ENCODE data around the gene ZBTB43. TPM values are rescaled to one million over a fixed set of nuclear protein-coding genes. Genes with fewer than 3 reads are reported as not detected.
A peak's percentile ranks its signal among the peaks of the same experiment; 100 is the strongest.
"Not testable (repeated sequence)": the region's sequence is repeated elsewhere in the genome, so short reads cannot be mapped to it uniquely, and the experiment has no call there.

ZBTB43 gene
- total RNA-seq, 2 donors from 2014 or later = 17.4 to 24.2 TPM

GRCh38 chr9:126822873-126823272 lies 18.0 kb downstream of the ZBTB43 start:
- Histone ChIP-seq H3K9ac (ENCODE audit: extremely low read depth, low read length, poor library complexity, severe bottlenecking) (no peak overlapping the region), H3K27ac (ENCODE audit: low read depth, low read length) (no peak overlapping the region), H3K36me3 (ENCODE audit: control insufficient read depth, insufficient read depth, low read length) (peaks cover 56% of the 10 kb centered on the region), H3K4me3 (ENCODE audit: low read length) (no peak overlapping the region), H3K9me3 (ENCODE audit: control insufficient read depth, low read length) (peaks cover 28% of the 10 kb centered on the region), H3K4me1 (ENCODE audit: control insufficient read depth, insufficient read depth, low read length) (no peaks in the 10 kb centered on the region), H3K27me3 (ENCODE audit: control insufficient read depth, insufficient read depth, low read length, poor library complexity, severe bottlenecking) (no peaks in the 10 kb centered on the region)
- Mint-ChIP-seq H3K4me3 (no peak overlapping the region), H3K27me3 (ENCODE audit: insufficient read depth) (no peaks in the 10 kb centered on the region), H3K27ac (no peak overlapping the region), H3K36me3 (ENCODE audit: low read depth) (peaks cover 74% of the 10 kb centered on the region), H3K4me1 (peaks cover 7% of the 10 kb centered on the region), H3K9me3 (peaks cover 25% of the 10 kb centered on the region)
- TF ChIP-seq CTCF (conservative IDR thresholded peaks at IDR 0.05) = no peak
- DNase-seq = no peak
- 91% methylated on average over 1 of the region's 1 CpG; no CpG with 5 or more reads in 1 of the 2 experiments for WGBS, 2 experiments (ENCODE audit: insufficient coverage in 1 of 2, insufficient read length in 1 of 2)

- not testable (repeated sequence) for H3K9ac ChIP-seq (ENCODE audit: extremely low read depth, low read length, poor library complexity, severe bottlenecking); H3K4me1 ChIP-seq (ENCODE audit: control insufficient read depth, insufficient read depth, low read length); H3K27ac ChIP-seq (ENCODE audit: low read depth, low read length); H3K4me1 Mint-ChIP-seq; H3K27me3 ChIP-seq (ENCODE audit: control insufficient read depth, insufficient read depth, low read length, poor library complexity, severe bottlenecking); H3K4me3 Mint-ChIP-seq; H3K4me3 ChIP-seq (ENCODE audit: low read length); H3K27me3 Mint-ChIP-seq (ENCODE audit: insufficient read depth); DNase-seq
- WGBS, 2 experiments (ENCODE audit: insufficient coverage in 1 of 2, insufficient read length in 1 of 2) = 86 to 95% methylated on average over 6 to 7 of the region's 7 CpGs
- Mint-ChIP-seq H3K27ac (peak overlapping the region; percentile 48), H3K9me3 (peaks cover 14% of the 10 kb centered on the region), H3K36me3 (ENCODE audit: low read depth) (peaks cover 66% of the 10 kb centered on the region)
- peaks cover 46% of the 10 kb centered on the region for H3K36me3 ChIP-seq (ENCODE audit: control insufficient read depth, insufficient read depth, low read length)
- peaks cover 16% of the 10 kb centered on the region for H3K9me3 ChIP-seq (ENCODE audit: control insufficient read depth, low read length)
Observed at GRCh38 chr9:126824052-126824451, 19.2 kb downstream of the ZBTB43 start.

GRCh38 chr9:126827227-126827626 lies 22.4 kb downstream of the ZBTB43 start:
- H3K27me3 ChIP-seq (ENCODE audit: control insufficient read depth, insufficient read depth, low read length, poor library complexity, severe bottlenecking) = no peaks in the 10 kb centered on the region
- H3K27ac ChIP-seq (ENCODE audit: low read depth, low read length) = no peak overlapping the region
- H3K9me3 Mint-ChIP-seq = no peaks in the 10 kb centered on the region

More at GRCh38 chr9:126827227-126827626, 22.4 kb downstream of the ZBTB43 start:
- WGBS, 2 experiments (ENCODE audit: insufficient coverage in 1 of 2, insufficient read length in 1 of 2) = 93 to 97% methylated on average over 3 to 7 of the region's 7 CpGs
- no peak for DNase-seq
- H3K9ac ChIP-seq (ENCODE audit: extremely low read depth, low read length, poor library complexity, severe bottlenecking) = no peak overlapping the region
- H3K9me3 ChIP-seq (ENCODE audit: control insufficient read depth, low read length) = no peaks in the 10 kb centered on the region
- peaks cover 7% of the 10 kb centered on the region for H3K4me1 Mint-ChIP-seq
- no peak overlapping the region for H3K4me3 Mint-ChIP-seq
- peaks cover 47% of the 10 kb centered on the region for H3K36me3 Mint-ChIP-seq (ENCODE audit: low read depth)
- H3K27me3 Mint-ChIP-seq (ENCODE audit: insufficient read depth) = no peaks in the 10 kb centered on the region
- H3K36me3 ChIP-seq (ENCODE audit: control insufficient read depth, insufficient read depth, low read length) = peaks cover 30% of the 10 kb centered on the region
- no peak for TF ChIP-seq CTCF (conservative IDR thresholded peaks at IDR 0.05)
- no peaks in the 10 kb centered on the region for H3K4me1 ChIP-seq (ENCODE audit: control insufficient read depth, insufficient read depth, low read length)
- H3K27ac Mint-ChIP-seq = no peak overlapping the region
- H3K4me3 ChIP-seq (ENCODE audit: low read length) = no peak overlapping the region

All from endodermal cell (in vitro differentiated cells).